GM15510 (cell line): Measurements from ENCODE around the gene MAPK1.
A peak's percentile ranks its signal among the peaks of the same experiment; 100 is the strongest.

ENCODE experiments used
- POLR2A ChIP-seq: IDR thresholded peaks from 3 replicates; pipeline ENCODE4 v1.6.1; 2011; ENCODE audit warnings: borderline replicate concordance; ENCODE audit not compliant: insufficient read length; ENCODE audit errors: extremely low read depth

Gene MAPK1

GRCh38 chr22:21745948-21746347, 121.5 kb downstream of the MAPK1 start:
- TF ChIP-seq POLR2A, result no peak

GRCh38 chr22:21741790-21742189, 125.7 kb downstream of the MAPK1 start:
- no peak for TF ChIP-seq POLR2A

GRCh38 chr22:21741059-21741458, 126.4 kb downstream of the MAPK1 start:
- TF ChIP-seq POLR2A, result no peak

GRCh38 chr22:21739828-21740377, 127.5 kb downstream of the MAPK1 start:
- no peak for TF ChIP-seq POLR2A

- TF ChIP-seq POLR2A, result no peak
Measured at GRCh38 chr22:21738966-21739365, 128.5 kb downstream of the MAPK1 start.

- no peak for TF ChIP-seq POLR2A
Measured at GRCh38 chr22:21738081-21738480, 129.4 kb downstream of the MAPK1 start.

GRCh38 chr22:21736948-21737347, 130.5 kb downstream of the MAPK1 start:
- TF ChIP-seq POLR2A, result no peak

GRCh38 chr22:21736084-21736642, 131.3 kb downstream of the MAPK1 start:
- no peak for TF ChIP-seq POLR2A

GRCh38 chr22:21735200-21736083, 132.0 kb downstream of the MAPK1 start, which contains the start of gene YPEL1:
Gene YPEL1 (minus strand): TSS chr22:21735794. CDS start chr22:21710744, 25,050 bp downstream.
- peak; percentile 35 for TF ChIP-seq POLR2A

- TF ChIP-seq POLR2A, result no peak
Measured at GRCh38 chr22:21734540-21735199, 132.8 kb downstream of the MAPK1 start.

GRCh38 chr22:21731503-21731902, 135.9 kb downstream of the MAPK1 start:
- TF ChIP-seq POLR2A, result no peak

GRCh38 chr22:21730535-21731308, 136.7 kb downstream of the MAPK1 start:
- no peak for TF ChIP-seq POLR2A

GRCh38 chr22:21728270-21728669, 139.2 kb downstream of the MAPK1 start:
- TF ChIP-seq POLR2A, result no peak

GRCh38 chr22:21727768-21728167, 139.7 kb downstream of the MAPK1 start:
- TF ChIP-seq POLR2A, result no peak
